Measurements from ENCODE around the gene SERHL2.
"Not testable (repeated sequence)": the region's sequence is repeated elsewhere in the genome, so short reads cannot be mapped to it uniquely, and the experiment has no call there.

SERHL2 gene

GRCh38 chr22:42536634-42537033 lies 17.1 kb upstream of the SERHL2 start:
- not testable (repeated sequence) for H3K4me3 ChIP-seq (ENCODE audit: low read depth, low read length); H3K9ac ChIP-seq (ENCODE audit: low read depth, low read length)

GRCh38 chr22:42537199-42537831 lies 16.4 kb upstream of the SERHL2 start:
- not testable (repeated sequence) for H3K27ac ChIP-seq (ENCODE audit: low read depth, low read length); H3K9ac ChIP-seq (ENCODE audit: low read depth, low read length); H3K4me1 ChIP-seq (ENCODE audit: control insufficient read depth, insufficient read depth, low read length); H3K27me3 ChIP-seq (ENCODE audit: control insufficient read depth, insufficient read depth, low read length); H3K36me3 ChIP-seq (ENCODE audit: control insufficient read depth, insufficient read depth, low read length); H3K9me3 ChIP-seq (ENCODE audit: control insufficient read depth, insufficient read depth, low read length); H3K4me3 ChIP-seq (ENCODE audit: low read depth, low read length)

More at GRCh38 chr22:42536634-42537033, 17.1 kb upstream of the SERHL2 start:
- not testable (repeated sequence) for H3K27ac ChIP-seq (ENCODE audit: low read depth, low read length); H3K4me1 ChIP-seq (ENCODE audit: control insufficient read depth, insufficient read depth, low read length); H3K27me3 ChIP-seq (ENCODE audit: control insufficient read depth, insufficient read depth, low read length); H3K36me3 ChIP-seq (ENCODE audit: control insufficient read depth, insufficient read depth, low read length); H3K9me3 ChIP-seq (ENCODE audit: control insufficient read depth, insufficient read depth, low read length)

GRCh38 chr22:42539236-42539771 lies 14.5 kb upstream of the SERHL2 start:
- H3K9ac ChIP-seq (ENCODE audit: low read depth, low read length); H3K27ac ChIP-seq (ENCODE audit: low read depth, low read length): not testable (repeated sequence)

GRCh38 chr22:42544686-42545085 lies 9.1 kb upstream of the SERHL2 start:
- no peaks in the 10 kb centered on the region for H3K9me3 ChIP-seq (ENCODE audit: control insufficient read depth, insufficient read depth, low read length)
- no peak overlapping the region for H3K27ac ChIP-seq (ENCODE audit: low read depth, low read length)
- no peak overlapping the region for H3K4me3 ChIP-seq (ENCODE audit: low read depth, low read length)
- no peaks in the 10 kb centered on the region for H3K27me3 ChIP-seq (ENCODE audit: control insufficient read depth, insufficient read depth, low read length)
- 0 out of 2 replicates have a peak, but pooled peaks cover 3% of the 10 kb centered on the region for H3K4me1 ChIP-seq (ENCODE audit: control insufficient read depth, insufficient read depth, low read length)
- H3K9ac ChIP-seq (ENCODE audit: low read depth, low read length) = no peak overlapping the region
- H3K36me3 ChIP-seq (ENCODE audit: control insufficient read depth, insufficient read depth, low read length) = no peaks in the 10 kb centered on the region

More at GRCh38 chr22:42539236-42539771, 14.5 kb upstream of the SERHL2 start:
- not testable (repeated sequence) for H3K9me3 ChIP-seq (ENCODE audit: control insufficient read depth, insufficient read depth, low read length); H3K4me3 ChIP-seq (ENCODE audit: low read depth, low read length); H3K36me3 ChIP-seq (ENCODE audit: control insufficient read depth, insufficient read depth, low read length); H3K4me1 ChIP-seq (ENCODE audit: control insufficient read depth, insufficient read depth, low read length); H3K27me3 ChIP-seq (ENCODE audit: control insufficient read depth, insufficient read depth, low read length)

- Histone ChIP-seq H3K9me3 (ENCODE audit: control insufficient read depth, insufficient read depth, low read length) (peaks cover 6% of the 10 kb centered on the region; the same call in 1 of the 2 replicates), H3K27me3 (ENCODE audit: control insufficient read depth, insufficient read depth, low read length) (no peaks in the 10 kb centered on the region), H3K4me1 (ENCODE audit: control insufficient read depth, insufficient read depth, low read length) (0 out of 2 replicates have a peak, but pooled peaks cover 3% of the 10 kb centered on the region), H3K36me3 (ENCODE audit: control insufficient read depth, insufficient read depth, low read length) (no peaks in the 10 kb centered on the region), H3K9ac (ENCODE audit: low read depth, low read length) (no peak overlapping the region), H3K27ac (ENCODE audit: low read depth, low read length) (no peak overlapping the region), H3K4me3 (ENCODE audit: low read depth, low read length) (no peak overlapping the region)
Measured at GRCh38 chr22:42547562-42547961, 6.2 kb upstream of the SERHL2 start.

- H3K9me3 ChIP-seq (ENCODE audit: control insufficient read depth, insufficient read depth, low read length); H3K27me3 ChIP-seq (ENCODE audit: control insufficient read depth, insufficient read depth, low read length); H3K27ac ChIP-seq (ENCODE audit: low read depth, low read length); H3K4me3 ChIP-seq (ENCODE audit: low read depth, low read length); H3K36me3 ChIP-seq (ENCODE audit: control insufficient read depth, insufficient read depth, low read length); H3K4me1 ChIP-seq (ENCODE audit: control insufficient read depth, insufficient read depth, low read length); H3K9ac ChIP-seq (ENCODE audit: low read depth, low read length): not testable (repeated sequence)
Measured at GRCh38 chr22:42548126-42548525, 5.6 kb upstream of the SERHL2 start.

- H3K4me1 ChIP-seq (ENCODE audit: control insufficient read depth, insufficient read depth, low read length) = 0 out of 2 replicates have a peak, but pooled peaks cover 3% of the 10 kb centered on the region
- H3K36me3 ChIP-seq (ENCODE audit: control insufficient read depth, insufficient read depth, low read length) = no peaks in the 10 kb centered on the region
- peaks cover 6% of the 10 kb centered on the region; the same call in 1 of the 2 replicates for H3K9me3 ChIP-seq (ENCODE audit: control insufficient read depth, insufficient read depth, low read length)
- H3K27me3 ChIP-seq (ENCODE audit: control insufficient read depth, insufficient read depth, low read length) = peaks cover 4% of the 10 kb centered on the region
- no peak overlapping the region for H3K27ac ChIP-seq (ENCODE audit: low read depth, low read length)
- H3K9ac ChIP-seq (ENCODE audit: low read depth, low read length) = no peak overlapping the region
- no peak overlapping the region for H3K4me3 ChIP-seq (ENCODE audit: low read depth, low read length)
Measured at GRCh38 chr22:42548597-42549330, 5.0 kb upstream of the SERHL2 start.

GRCh38 chr22:42549331-42550060 lies 4.3 kb upstream of the SERHL2 start:
- H3K27me3 ChIP-seq (ENCODE audit: control insufficient read depth, insufficient read depth, low read length) = peaks cover 10% of the 10 kb centered on the region
- H3K36me3 ChIP-seq (ENCODE audit: control insufficient read depth, insufficient read depth, low read length) = no peaks in the 10 kb centered on the region

GRCh38 chr22:42552294-42552647 lies 1.5 kb upstream of the SERHL2 start:
- not testable (repeated sequence) for H3K27ac ChIP-seq (ENCODE audit: low read depth, low read length); H3K9ac ChIP-seq (ENCODE audit: low read depth, low read length)

More at GRCh38 chr22:42549331-42550060, 4.3 kb upstream of the SERHL2 start:
- Histone ChIP-seq H3K4me1 (ENCODE audit: control insufficient read depth, insufficient read depth, low read length) (peaks cover 8% of the 10 kb centered on the region; the same call in 1 of the 2 replicates), H3K9ac (ENCODE audit: low read depth, low read length) (no peak overlapping the region), H3K4me3 (ENCODE audit: low read depth, low read length) (no peak overlapping the region), H3K9me3 (ENCODE audit: control insufficient read depth, insufficient read depth, low read length) (peaks cover 6% of the 10 kb centered on the region; the same call in 1 of the 2 replicates), H3K27ac (ENCODE audit: low read depth, low read length) (no peak overlapping the region)

GRCh38 chr22:42560381-42560780 lies 6.6 kb downstream of the SERHL2 start:
- no peak overlapping the region for H3K9ac ChIP-seq (ENCODE audit: low read depth, low read length)
- no peaks in the 10 kb centered on the region; the same call in 1 of the 2 replicates for H3K27me3 ChIP-seq (ENCODE audit: control insufficient read depth, insufficient read depth, low read length)
- no peak overlapping the region for H3K4me3 ChIP-seq (ENCODE audit: low read depth, low read length)
- H3K27ac ChIP-seq (ENCODE audit: low read depth, low read length) = no peak overlapping the region
- no peaks in the 10 kb centered on the region for H3K9me3 ChIP-seq (ENCODE audit: control insufficient read depth, insufficient read depth, low read length)
- no peaks in the 10 kb centered on the region for H3K36me3 ChIP-seq (ENCODE audit: control insufficient read depth, insufficient read depth, low read length)
- H3K4me1 ChIP-seq (ENCODE audit: control insufficient read depth, insufficient read depth, low read length) = no peaks in the 10 kb centered on the region; the same call in 1 of the 2 replicates

More at GRCh38 chr22:42552294-42552647, 1.5 kb upstream of the SERHL2 start:
- H3K9me3 ChIP-seq (ENCODE audit: control insufficient read depth, insufficient read depth, low read length); H3K4me1 ChIP-seq (ENCODE audit: control insufficient read depth, insufficient read depth, low read length); H3K36me3 ChIP-seq (ENCODE audit: control insufficient read depth, insufficient read depth, low read length); H3K4me3 ChIP-seq (ENCODE audit: low read depth, low read length): not testable (repeated sequence)
- H3K27me3 ChIP-seq (ENCODE audit: control insufficient read depth, insufficient read depth, low read length) = peaks cover 10% of the 10 kb centered on the region

Data from HUES48 (cell line).